Coronary artery (tissue), 2 donors: ENCODE results near the gene TAF1B.

Source experiments
- DNase-seq: peaks from one replicate; pipeline ENCODE4 v3.0.0-alpha.2; 2017; ENCODE audit warnings: low spot score
- H3K27ac ChIP-seq, 2 donors: fragments of 200-600 bp; sonication (generic); one replicate each; pipeline ENCODE4 v1.5.1; 2016 to 2019
- H3K4me3 ChIP-seq: fragments of 200-600 bp; sonication (generic); 2 replicates; pipeline ENCODE4 v1.5.1; 2016; ENCODE audit warnings: mild to moderate bottlenecking, moderate library complexity
- TF ChIP-seq, protein P1 (sequence below): fragments of 200-600 bp; sonication (generic); IDR thresholded peaks from one replicate; pipeline ENCODE4 v1.5.1; 2019; ENCODE audit warnings: antibody characterized with exemption

The TAF1B gene

DNA sequence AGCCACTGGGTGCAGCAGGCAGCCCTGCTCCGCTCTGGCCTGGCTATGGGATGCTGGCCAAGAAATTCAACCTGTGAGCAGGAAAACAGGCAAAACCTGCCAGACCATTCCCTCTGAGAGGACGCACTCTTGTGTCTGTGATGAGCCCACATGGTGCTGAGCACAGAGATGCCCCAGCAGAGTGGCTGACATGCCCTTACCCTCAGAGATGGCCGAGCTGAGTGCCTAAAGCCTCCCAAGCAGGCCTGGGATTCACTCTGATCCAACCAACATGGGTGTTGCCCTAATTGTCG is 34.3 kb upstream of the TAF1B start:
- DNase-seq, result no peak
- no peak overlapping the region for H3K4me3 ChIP-seq
- TF ChIP-seq, protein P1, sequence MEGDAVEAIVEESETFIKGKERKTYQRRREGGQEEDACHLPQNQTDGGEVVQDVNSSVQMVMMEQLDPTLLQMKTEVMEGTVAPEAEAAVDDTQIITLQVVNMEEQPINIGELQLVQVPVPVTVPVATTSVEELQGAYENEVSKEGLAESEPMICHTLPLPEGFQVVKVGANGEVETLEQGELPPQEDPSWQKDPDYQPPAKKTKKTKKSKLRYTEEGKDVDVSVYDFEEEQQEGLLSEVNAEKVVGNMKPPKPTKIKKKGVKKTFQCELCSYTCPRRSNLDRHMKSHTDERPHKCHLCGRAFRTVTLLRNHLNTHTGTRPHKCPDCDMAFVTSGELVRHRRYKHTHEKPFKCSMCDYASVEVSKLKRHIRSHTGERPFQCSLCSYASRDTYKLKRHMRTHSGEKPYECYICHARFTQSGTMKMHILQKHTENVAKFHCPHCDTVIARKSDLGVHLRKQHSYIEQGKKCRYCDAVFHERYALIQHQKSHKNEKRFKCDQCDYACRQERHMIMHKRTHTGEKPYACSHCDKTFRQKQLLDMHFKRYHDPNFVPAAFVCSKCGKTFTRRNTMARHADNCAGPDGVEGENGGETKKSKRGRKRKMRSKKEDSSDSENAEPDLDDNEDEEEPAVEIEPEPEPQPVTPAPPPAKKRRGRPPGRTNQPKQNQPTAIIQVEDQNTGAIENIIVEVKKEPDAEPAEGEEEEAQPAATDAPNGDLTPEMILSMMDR, result no peak
- no peak overlapping the region for H3K27ac ChIP-seq

DNA sequence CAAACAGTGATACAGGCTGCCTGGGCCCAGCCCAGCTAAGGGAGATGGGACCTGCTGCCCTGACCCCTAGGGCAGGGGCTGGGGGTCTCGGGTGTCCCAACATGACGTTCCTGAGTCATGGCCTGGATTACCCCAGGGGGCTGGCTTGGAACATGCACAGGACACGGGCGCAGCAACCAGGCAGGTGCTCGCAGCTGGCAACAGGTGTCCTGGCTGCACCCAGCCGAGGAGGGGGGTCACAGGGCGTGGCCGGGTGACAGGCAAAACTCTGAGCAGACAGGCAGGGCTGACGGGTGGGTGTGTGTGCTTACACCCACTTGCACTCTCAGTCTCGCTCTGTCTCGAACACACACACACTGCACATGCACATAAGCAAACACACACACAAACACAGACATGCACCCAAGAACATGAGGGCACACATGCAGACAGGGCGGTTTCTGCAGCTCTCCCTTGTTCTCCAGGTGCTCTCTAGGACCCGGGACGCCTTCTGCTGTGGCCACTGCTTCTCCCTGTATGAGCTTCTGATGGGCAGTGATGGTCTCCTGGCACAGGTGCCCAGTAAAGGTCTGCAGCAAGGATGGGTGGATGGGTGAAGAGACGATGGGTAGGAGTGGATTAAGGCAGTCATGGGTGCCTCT is 33.7 kb upstream of the TAF1B start:
- TF ChIP-seq, protein P1, result no peak
- Histone ChIP-seq H3K4me3 (no peak overlapping the region), H3K27ac (no peak overlapping the region)
- DNase-seq, result no peak

DNA sequence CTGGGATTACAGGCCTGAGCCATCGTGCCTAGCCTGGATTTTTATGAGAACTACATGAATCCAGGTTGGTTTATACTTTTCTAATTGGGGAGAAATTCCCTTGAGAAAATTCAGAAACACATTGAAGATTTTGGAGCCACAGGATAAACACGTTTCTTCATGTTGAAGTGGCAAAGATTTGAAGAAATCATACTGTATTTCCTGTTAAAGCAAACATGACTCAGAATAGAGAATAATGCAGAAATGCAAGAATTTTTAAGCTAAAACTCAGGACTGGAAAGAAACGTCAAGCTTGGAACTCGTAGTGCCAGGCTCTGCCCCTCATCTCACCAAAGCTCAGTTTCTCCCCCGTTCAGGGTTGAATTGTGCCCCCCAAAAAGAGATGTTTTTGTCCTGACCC is 32.1 kb upstream of the TAF1B start:
- TF ChIP-seq, protein P1, result no peak

DNA sequence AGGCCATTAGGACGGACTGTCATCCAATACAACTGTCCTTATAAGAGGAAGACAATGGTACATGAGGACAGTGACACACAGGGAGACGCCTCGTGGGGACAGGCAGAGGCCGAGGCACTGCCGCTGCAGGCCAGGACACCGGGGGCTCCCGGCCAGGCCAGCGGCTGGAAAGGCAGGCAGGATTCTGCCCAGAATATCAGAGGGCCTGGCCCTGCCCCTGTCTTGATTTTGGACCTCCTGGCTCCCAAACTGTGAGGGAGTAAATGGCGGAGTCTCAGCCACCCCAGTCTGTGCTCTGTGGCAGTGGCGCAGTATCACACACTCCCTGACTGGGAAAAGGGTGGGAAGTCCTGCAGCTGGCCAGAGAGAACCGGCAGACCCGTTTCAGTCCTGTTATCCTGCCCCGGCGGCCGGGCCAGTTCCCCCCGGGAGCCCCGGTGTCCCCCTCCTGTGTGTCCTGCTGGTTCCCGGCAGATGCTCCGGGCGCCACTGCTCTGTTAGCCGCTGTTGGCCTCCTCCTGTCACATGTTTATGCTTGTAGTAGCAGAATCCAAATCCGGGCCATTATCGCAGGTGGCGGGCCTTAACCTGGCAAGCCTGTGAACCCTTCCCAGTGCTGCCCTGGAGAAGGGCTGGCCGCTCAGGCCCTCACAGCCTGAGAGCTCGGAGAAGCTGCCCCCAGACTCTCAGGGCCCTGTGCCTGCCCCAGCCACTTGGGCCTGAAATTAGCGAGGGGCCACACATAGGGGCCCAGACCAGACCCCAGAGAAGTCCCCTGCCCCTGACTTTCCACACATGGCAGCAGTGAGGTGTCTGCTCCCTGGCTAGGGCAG is 31.4 kb upstream of the TAF1B start:
- TF ChIP-seq, protein P1, result no peak
- no peak for DNase-seq
- Histone ChIP-seq H3K27ac (no peak overlapping the region), H3K4me3 (no peak overlapping the region)

More for the DNA sequence above, 32.1 kb upstream of the TAF1B start:
- H3K4me3 ChIP-seq, result no peak overlapping the region
- H3K27ac ChIP-seq, result no peak overlapping the region
- DNase-seq, result no peak

DNA sequence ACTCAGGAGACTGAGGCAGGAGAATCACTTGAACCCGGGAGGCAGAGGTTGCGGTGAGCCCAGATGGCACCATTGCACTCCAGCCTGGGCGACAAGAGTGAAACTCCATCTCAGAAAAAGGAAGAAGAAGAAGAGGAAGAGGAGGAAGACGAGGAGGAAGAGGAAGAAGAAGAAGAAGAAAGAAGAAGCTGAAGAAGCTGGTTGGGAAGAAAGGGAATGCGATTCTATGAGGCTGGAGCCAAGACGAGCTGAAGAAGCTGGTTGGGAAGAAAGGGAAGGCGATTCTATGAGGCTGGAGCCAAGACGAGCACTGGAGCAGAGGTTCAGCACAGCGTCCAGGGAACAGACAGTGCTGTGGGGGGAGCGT is 30.3 kb upstream of the TAF1B start:
- H3K4me3 ChIP-seq, result no peak overlapping the region
- DNase-seq, result no peak
- H3K27ac ChIP-seq, result no peak overlapping the region
- TF ChIP-seq, protein P1, result no peak

DNA sequence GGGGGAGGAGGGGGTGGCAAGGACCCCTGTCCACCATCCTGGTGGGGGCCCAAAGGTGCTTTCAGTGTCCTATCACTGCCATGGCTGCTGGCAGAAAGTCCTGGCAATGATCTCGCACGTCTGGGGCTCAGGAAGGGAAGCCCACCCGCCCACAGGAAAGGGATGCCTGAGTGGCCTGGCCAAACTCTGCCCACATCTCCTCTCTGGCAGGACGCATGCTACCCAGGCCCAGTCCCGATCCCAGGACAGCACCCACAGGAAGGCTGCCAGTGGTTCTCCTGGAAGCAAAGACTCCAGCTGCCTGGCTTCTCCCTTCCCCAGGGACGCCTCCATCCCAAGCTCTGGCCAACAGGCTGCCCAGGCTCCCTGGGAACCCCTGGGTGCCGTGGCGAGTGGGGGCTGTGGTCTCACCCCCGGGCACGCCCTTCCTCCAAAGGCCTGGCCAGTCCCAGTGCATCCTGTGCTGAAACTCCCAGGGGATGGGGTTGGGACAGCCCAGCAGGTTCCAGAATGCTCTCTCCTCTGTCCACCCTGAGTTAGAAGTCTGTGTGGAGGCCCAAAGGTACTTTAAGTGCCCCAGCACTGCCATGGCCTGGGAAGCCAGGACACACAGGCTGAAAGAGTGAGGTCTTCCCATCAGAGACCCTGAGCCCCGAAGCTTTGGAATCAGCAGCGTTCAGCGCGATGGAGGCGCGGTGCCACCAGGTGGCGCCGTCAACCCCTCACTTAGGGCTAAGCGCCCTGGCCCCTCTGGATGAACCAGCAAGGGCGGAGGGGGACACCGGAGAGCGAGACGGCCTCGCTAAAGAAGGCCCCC is 29.8 kb upstream of the TAF1B start:
- DNase-seq, result peak; percentile 76
- TF ChIP-seq, protein P1, result peak; percentile 96
- peak overlapping the region; percentile 53 for H3K4me3 ChIP-seq
- H3K27ac ChIP-seq, result no peak overlapping the region
